ENCODE data around the gene SPANXN2. TPM values are rescaled to one million over a fixed set of nuclear protein-coding genes. Genes with fewer than 3 reads are reported as not detected.
"Not testable (repeated sequence)": the region's sequence is repeated elsewhere in the genome, so short reads cannot be mapped to it uniquely, and the experiment has no call there.

SPANXN2 gene, protein sequence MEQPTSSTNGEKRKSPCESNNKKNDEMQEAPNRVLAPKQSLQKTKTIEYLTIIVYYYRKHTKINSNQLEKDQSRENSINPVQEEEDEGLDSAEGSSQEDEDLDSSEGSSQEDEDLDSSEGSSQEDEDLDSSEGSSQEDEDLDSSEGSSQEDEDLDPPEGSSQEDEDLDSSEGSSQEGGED
- not detected for total RNA-seq
- not detected for polyA plus RNA-seq

DNA sequence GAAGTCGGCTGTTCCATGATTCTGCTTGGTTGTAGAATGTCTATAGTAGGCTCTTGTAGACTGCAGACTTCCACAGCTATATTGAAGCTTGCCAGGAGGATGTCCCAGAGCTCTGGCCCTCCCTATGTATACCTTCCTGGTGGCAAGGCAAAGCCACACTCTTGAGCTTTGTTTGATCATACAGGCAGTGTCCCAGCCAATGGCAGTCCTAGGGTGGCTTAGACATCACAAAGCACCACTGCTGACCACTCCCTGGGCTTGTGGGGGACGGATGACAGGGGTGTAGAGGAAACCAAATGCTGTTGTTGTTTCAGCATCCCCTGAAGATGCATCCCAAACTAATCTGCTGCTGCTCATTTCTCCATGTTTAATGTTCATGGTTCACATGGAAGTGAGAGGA is at the start of gene SPANXN2:
Gene SPANXN2 (minus strand): TSS at position 101 of the 400 bp plus-strand sequence. CDS start 84 bp downstream, at position 17.
- not testable (repeated sequence) for H3K36me3 ChIP-seq (ENCODE audit: control insufficient read depth in 4 of 4, insufficient read depth in 3 of 4, low read depth in 1 of 4, low read length in 3 of 4); DNase-seq (ENCODE audit: low spot score); H3K27ac ChIP-seq (ENCODE audit: low read depth in 1 of 2, low read length in 2 of 2); H3K4me1 ChIP-seq (ENCODE audit: control insufficient read depth in 4 of 4, insufficient read depth in 4 of 4, low read length in 3 of 4); H3K4me3 ChIP-seq (ENCODE audit: low read depth in 1 of 3, low read length in 3 of 3); H3K27me3 ChIP-seq (ENCODE audit: control insufficient read depth in 4 of 4, insufficient read depth in 4 of 4, low read length in 3 of 4); H3K9me3 ChIP-seq (ENCODE audit: control insufficient read depth in 4 of 4, low read length in 3 of 4); H3K9ac ChIP-seq (ENCODE audit: low read depth in 1 of 2, low read length in 2 of 2)
- WGBS = 36% methylated on average over 2 of the region's 2 CpGs

DNA sequence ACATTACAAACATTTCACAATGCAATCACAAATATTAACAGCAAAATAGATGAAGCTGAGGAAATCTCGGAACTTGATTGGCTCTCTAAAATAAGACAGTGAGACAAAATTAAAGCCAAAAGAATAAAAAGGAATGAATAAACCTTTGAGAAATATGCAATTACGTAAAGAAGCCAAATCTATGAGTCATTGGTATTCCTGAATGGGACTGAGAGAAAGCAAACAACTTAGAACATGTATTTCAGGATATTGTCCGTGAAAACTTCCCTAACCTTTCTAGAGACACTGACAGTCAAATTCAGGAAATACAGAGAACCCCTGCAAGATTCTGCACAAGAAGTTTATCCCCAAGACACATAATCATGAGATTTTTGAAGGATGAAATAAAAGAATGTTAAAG is 48.4 kb upstream of the SPANXN2 start:
- no peak for DNase-seq (ENCODE audit: low spot score)
- Histone ChIP-seq H3K9ac (ENCODE audit: low read depth in 1 of 2, low read length in 2 of 2) (no peak overlapping the region), H3K4me1 (ENCODE audit: control insufficient read depth in 4 of 4, insufficient read depth in 4 of 4, low read length in 3 of 4) (no peaks in the 10 kb centered on the region), H3K4me3 (ENCODE audit: low read depth in 1 of 3, low read length in 3 of 3) (no peak overlapping the region), H3K27ac (ENCODE audit: low read depth in 1 of 2, low read length in 2 of 2) (no peak overlapping the region), H3K9me3 (ENCODE audit: control insufficient read depth in 4 of 4, low read length in 3 of 4) (no peaks in the 10 kb centered on the region), H3K27me3 (ENCODE audit: control insufficient read depth in 4 of 4, insufficient read depth in 4 of 4, low read length in 3 of 4) (no peaks in the 10 kb centered on the region), H3K36me3 (ENCODE audit: control insufficient read depth in 4 of 4, insufficient read depth in 3 of 4, low read depth in 1 of 4, low read length in 3 of 4) (no peaks in the 10 kb centered on the region)
- WGBS = 71% methylated on average over 3 of the region's 3 CpGs
- TF ChIP-seq HNF4A (conservative IDR thresholded peaks at IDR 0.05) = no peak
- no peak for TF ChIP-seq NR2F2 (IDR thresholded peaks at IDR 0.05)
- TF ChIP-seq, protein P1, sequence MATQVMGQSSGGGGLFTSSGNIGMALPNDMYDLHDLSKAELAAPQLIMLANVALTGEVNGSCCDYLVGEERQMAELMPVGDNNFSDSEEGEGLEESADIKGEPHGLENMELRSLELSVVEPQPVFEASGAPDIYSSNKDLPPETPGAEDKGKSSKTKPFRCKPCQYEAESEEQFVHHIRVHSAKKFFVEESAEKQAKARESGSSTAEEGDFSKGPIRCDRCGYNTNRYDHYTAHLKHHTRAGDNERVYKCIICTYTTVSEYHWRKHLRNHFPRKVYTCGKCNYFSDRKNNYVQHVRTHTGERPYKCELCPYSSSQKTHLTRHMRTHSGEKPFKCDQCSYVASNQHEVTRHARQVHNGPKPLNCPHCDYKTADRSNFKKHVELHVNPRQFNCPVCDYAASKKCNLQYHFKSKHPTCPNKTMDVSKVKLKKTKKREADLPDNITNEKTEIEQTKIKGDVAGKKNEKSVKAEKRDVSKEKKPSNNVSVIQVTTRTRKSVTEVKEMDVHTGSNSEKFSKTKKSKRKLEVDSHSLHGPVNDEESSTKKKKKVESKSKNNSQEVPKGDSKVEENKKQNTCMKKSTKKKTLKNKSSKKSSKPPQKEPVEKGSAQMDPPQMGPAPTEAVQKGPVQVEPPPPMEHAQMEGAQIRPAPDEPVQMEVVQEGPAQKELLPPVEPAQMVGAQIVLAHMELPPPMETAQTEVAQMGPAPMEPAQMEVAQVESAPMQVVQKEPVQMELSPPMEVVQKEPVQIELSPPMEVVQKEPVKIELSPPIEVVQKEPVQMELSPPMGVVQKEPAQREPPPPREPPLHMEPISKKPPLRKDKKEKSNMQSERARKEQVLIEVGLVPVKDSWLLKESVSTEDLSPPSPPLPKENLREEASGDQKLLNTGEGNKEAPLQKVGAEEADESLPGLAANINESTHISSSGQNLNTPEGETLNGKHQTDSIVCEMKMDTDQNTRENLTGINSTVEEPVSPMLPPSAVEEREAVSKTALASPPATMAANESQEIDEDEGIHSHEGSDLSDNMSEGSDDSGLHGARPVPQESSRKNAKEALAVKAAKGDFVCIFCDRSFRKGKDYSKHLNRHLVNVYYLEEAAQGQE (IDR thresholded peaks at IDR 0.05) = no peak
- TF ChIP-seq, protein P2, sequence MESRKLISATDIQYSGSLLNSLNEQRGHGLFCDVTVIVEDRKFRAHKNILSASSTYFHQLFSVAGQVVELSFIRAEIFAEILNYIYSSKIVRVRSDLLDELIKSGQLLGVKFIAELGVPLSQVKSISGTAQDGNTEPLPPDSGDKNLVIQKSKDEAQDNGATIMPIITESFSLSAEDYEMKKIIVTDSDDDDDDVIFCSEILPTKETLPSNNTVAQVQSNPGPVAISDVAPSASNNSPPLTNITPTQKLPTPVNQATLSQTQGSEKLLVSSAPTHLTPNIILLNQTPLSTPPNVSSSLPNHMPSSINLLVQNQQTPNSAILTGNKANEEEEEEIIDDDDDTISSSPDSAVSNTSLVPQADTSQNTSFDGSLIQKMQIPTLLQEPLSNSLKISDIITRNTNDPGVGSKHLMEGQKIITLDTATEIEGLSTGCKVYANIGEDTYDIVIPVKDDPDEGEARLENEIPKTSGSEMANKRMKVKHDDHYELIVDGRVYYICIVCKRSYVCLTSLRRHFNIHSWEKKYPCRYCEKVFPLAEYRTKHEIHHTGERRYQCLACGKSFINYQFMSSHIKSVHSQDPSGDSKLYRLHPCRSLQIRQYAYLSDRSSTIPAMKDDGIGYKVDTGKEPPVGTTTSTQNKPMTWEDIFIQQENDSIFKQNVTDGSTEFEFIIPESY (IDR thresholded peaks at IDR 0.05) = no peak

DNA sequence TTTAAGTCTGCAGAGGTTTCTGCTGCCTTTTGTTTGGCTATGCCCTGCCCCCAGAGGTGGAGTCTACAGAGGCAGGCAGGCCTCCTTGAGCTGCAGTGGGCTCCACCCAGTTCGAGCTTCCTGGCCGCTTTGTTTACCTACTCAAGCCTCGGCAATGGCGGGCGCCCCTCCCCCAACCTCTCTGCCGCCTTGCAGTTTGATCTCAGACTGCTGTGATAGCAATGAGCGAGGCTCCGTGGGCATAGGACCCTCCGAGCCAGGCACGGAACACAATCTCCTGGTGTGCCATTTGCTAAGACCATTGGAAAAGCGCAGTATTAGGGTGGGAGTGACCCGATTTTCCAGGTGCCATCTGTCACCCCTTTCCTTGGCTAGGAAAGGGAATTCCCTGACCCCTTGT is 47.2 kb upstream of the SPANXN2 start:
- H3K4me3 ChIP-seq (ENCODE audit: low read depth in 1 of 3, low read length in 3 of 3); H3K27me3 ChIP-seq (ENCODE audit: control insufficient read depth in 4 of 4, insufficient read depth in 4 of 4, low read length in 3 of 4); H3K27ac ChIP-seq (ENCODE audit: low read depth in 1 of 2, low read length in 2 of 2); DNase-seq (ENCODE audit: low spot score); H3K9me3 ChIP-seq (ENCODE audit: control insufficient read depth in 4 of 4, low read length in 3 of 4); H3K4me1 ChIP-seq (ENCODE audit: control insufficient read depth in 4 of 4, insufficient read depth in 4 of 4, low read length in 3 of 4); H3K9ac ChIP-seq (ENCODE audit: low read depth in 1 of 2, low read length in 2 of 2); H3K36me3 ChIP-seq (ENCODE audit: control insufficient read depth in 4 of 4, insufficient read depth in 3 of 4, low read depth in 1 of 4, low read length in 3 of 4): not testable (repeated sequence)
- 86% methylated on average over 11 of the region's 12 CpGs for WGBS

DNA sequence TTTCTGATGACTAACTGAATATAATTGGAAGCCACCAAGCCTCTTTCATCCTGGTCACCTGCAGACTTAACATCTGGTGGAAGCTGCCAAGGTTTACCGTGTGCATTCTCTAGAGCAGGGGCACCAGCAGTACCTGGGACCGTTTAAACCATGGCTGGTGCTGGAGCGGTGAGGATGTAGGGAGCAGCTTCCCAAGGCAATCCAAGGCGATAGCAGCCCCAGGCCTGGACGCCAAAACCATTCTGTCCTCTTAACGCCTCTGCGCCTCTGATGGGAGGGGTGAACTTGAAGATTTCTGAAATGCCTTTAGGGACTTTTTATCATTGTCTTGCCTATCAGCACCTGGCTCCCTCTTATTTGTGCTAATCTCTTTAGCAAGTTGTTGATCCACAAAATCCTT is 37.3 kb upstream of the SPANXN2 start:
- 88% methylated on average over 7 of the region's 7 CpGs for WGBS
- H3K27me3 ChIP-seq (ENCODE audit: control insufficient read depth in 4 of 4, insufficient read depth in 4 of 4, low read length in 3 of 4) = no peaks in the 10 kb centered on the region
- no peak overlapping the region for H3K27ac ChIP-seq (ENCODE audit: low read depth in 1 of 2, low read length in 2 of 2)
- no peaks in the 10 kb centered on the region for H3K4me1 ChIP-seq (ENCODE audit: control insufficient read depth in 4 of 4, insufficient read depth in 4 of 4, low read length in 3 of 4)
- no peak overlapping the region for H3K9ac ChIP-seq (ENCODE audit: low read depth in 1 of 2, low read length in 2 of 2)
- H3K4me3 ChIP-seq (ENCODE audit: low read depth in 1 of 3, low read length in 3 of 3) = no peak overlapping the region
- no peaks in the 10 kb centered on the region for H3K36me3 ChIP-seq (ENCODE audit: control insufficient read depth in 4 of 4, insufficient read depth in 3 of 4, low read depth in 1 of 4, low read length in 3 of 4)
- no peak for DNase-seq (ENCODE audit: low spot score)
- no peaks in the 10 kb centered on the region for H3K9me3 ChIP-seq (ENCODE audit: control insufficient read depth in 4 of 4, low read length in 3 of 4)
- TF ChIP-seq FOXA1 (IDR thresholded peaks at IDR 0.05) = no peak
- TF ChIP-seq, protein P1 (IDR thresholded peaks at IDR 0.05) = no peak
- TF ChIP-seq JUND (IDR thresholded peaks at IDR 0.05) = no peak
- no peak for TF ChIP-seq TAF1 (conservative IDR thresholded peaks at IDR 0.05)
- no peak for TF ChIP-seq EGR1 (IDR thresholded peaks at IDR 0.05; ENCODE audit: low read depth in 2 of 2)
- TF ChIP-seq RAD21 (IDR thresholded peaks at IDR 0.05) = no peak
- TF ChIP-seq, protein P3, sequence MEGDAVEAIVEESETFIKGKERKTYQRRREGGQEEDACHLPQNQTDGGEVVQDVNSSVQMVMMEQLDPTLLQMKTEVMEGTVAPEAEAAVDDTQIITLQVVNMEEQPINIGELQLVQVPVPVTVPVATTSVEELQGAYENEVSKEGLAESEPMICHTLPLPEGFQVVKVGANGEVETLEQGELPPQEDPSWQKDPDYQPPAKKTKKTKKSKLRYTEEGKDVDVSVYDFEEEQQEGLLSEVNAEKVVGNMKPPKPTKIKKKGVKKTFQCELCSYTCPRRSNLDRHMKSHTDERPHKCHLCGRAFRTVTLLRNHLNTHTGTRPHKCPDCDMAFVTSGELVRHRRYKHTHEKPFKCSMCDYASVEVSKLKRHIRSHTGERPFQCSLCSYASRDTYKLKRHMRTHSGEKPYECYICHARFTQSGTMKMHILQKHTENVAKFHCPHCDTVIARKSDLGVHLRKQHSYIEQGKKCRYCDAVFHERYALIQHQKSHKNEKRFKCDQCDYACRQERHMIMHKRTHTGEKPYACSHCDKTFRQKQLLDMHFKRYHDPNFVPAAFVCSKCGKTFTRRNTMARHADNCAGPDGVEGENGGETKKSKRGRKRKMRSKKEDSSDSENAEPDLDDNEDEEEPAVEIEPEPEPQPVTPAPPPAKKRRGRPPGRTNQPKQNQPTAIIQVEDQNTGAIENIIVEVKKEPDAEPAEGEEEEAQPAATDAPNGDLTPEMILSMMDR (IDR thresholded peaks at IDR 0.05; ENCODE audit: low read depth, low read length, missing input control) = no peak
- TF ChIP-seq RXRA (IDR thresholded peaks at IDR 0.05) = no peak
- no peak for TF ChIP-seq NR2F2 (IDR thresholded peaks at IDR 0.05)
- no peak for TF ChIP-seq FOXA2 (IDR thresholded peaks at IDR 0.05)

Data from liver (tissue), 9 donors.